Kidney capillary endothelial cell (primary cell): Measurements from ENCODE around the gene CHST11.

Experiments used
- DNase-seq: peaks from one replicate; pipeline ENCODE4 v3.0.0-alpha.2; 2018; ENCODE audit warnings: low spot score

Gene CHST11

GRCh38 chr12:104673696-104674482 is 217.1 kb downstream of the CHST11 start:
- DNase-seq, result no peak

GRCh38 chr12:104676636-104677035 is 219.9 kb downstream of the CHST11 start:
- no peak for DNase-seq

GRCh38 chr12:104677441-104678089 is 220.8 kb downstream of the CHST11 start:
- DNase-seq, result no peak

- no peak for DNase-seq
Observed at GRCh38 chr12:104680070-104680469, 223.3 kb downstream of the CHST11 start.

GRCh38 chr12:104680491-104680890 is 223.7 kb downstream of the CHST11 start:
- no peak for DNase-seq

- DNase-seq, result no peak
Observed at GRCh38 chr12:104681012-104681690, 224.4 kb downstream of the CHST11 start.

GRCh38 chr12:104682790-104683279 is 226.1 kb downstream of the CHST11 start:
- DNase-seq, result no peak

- DNase-seq, result no peak
Observed at GRCh38 chr12:104683831-104684503, 227.2 kb downstream of the CHST11 start.

GRCh38 chr12:104684884-104685283 is 228.1 kb downstream of the CHST11 start:
- DNase-seq, result no peak

GRCh38 chr12:104685366-104685765 is 228.6 kb downstream of the CHST11 start:
- no peak for DNase-seq

- DNase-seq, result peak; percentile 24
Observed at GRCh38 chr12:104686196-104686595, 229.4 kb downstream of the CHST11 start.

GRCh38 chr12:104687823-104688573 is 231.2 kb downstream of the CHST11 start:
- DNase-seq, result no peak

- no peak for DNase-seq
Observed at GRCh38 chr12:104689635-104690034, 232.9 kb downstream of the CHST11 start.

- no peak for DNase-seq
Observed at GRCh38 chr12:104691721-104692556, 235.2 kb downstream of the CHST11 start.

- DNase-seq, result no peak
Observed at GRCh38 chr12:104692557-104693218, 235.9 kb downstream of the CHST11 start.

GRCh38 chr12:104693493-104693892 is 236.7 kb downstream of the CHST11 start:
- no peak for DNase-seq

- DNase-seq, result no peak
Observed at GRCh38 chr12:104694161-104694560, 237.4 kb downstream of the CHST11 start.

GRCh38 chr12:104694711-104695110 is 238.0 kb downstream of the CHST11 start:
- DNase-seq, result no peak

GRCh38 chr12:104695453-104696148 is 238.9 kb downstream of the CHST11 start:
- peak; percentile 54 for DNase-seq
